Neural progenitor cell (in vitro differentiated cells): Measurements from ENCODE around the gene CCDC169. TPM values are rescaled to one million over a fixed set of nuclear protein-coding genes. Genes with fewer than 3 reads are reported as not detected.

Experiments used
- DNase-seq: peaks from one replicate; pipeline ENCODE4 v3.0.0-alpha.2; 2016; ENCODE audit warnings: low spot score
- H2AFZ ChIP-seq: fragments of 200-600 bp; sonication (generic); replicated peaks from 2 replicates; pipeline ENCODE4 v1.6.1; 2016; ENCODE audit warnings: antibody characterized with exemption
- H3F3A ChIP-seq: fragments of 200-600 bp; sonication (generic); 2 replicates; pipeline ENCODE4 v1.6.1; 2016; ENCODE audit warnings: antibody characterized with exemption, low read depth
- H3K27ac ChIP-seq: fragments of 200-600 bp; sonication (generic); 2 replicates; pipeline ENCODE4 v1.5.1; 2016; ENCODE audit warnings: mild to moderate bottlenecking
- H3K27me3 ChIP-seq: fragments of 200-600 bp; sonication (generic); 2 replicates; pipeline ENCODE4 v1.6.1; 2016; ENCODE audit warnings: mild to moderate bottlenecking, moderate library complexity
- H3K36me3 ChIP-seq: fragments of 200-600 bp; sonication (generic); 2 replicates; pipeline ENCODE4 v1.5.1; 2016
- H3K4me1 ChIP-seq: fragments of 200-600 bp; sonication (generic); 2 replicates; pipeline ENCODE4 v1.6.1; 2016; ENCODE audit warnings: mixed run types
- H3K4me2 ChIP-seq: fragments of 200-600 bp; sonication (generic); 2 replicates; pipeline ENCODE4 v1.6.1; 2016
- H3K4me3 ChIP-seq: fragments of 200-600 bp; sonication (generic); 2 replicates; pipeline ENCODE4 v1.5.1; 2016
- H3K79me2 ChIP-seq: fragments of 200-600 bp; sonication (generic); 2 replicates; pipeline ENCODE4 v1.6.1; 2016; ENCODE audit warnings: low read depth
- H3K9ac ChIP-seq: fragments of 200-600 bp; sonication (generic); 2 replicates; pipeline ENCODE4 v1.6.1; 2016
- H3K9me3 ChIP-seq: fragments of 200-600 bp; sonication (generic); 2 replicates; pipeline ENCODE4 v1.5.1; 2016; ENCODE audit warnings: low read depth
- H4K20me1 ChIP-seq: fragments of 200-600 bp; sonication (generic); 2 replicates; pipeline ENCODE4 v1.6.1; 2016; ENCODE audit warnings: low read depth
- H3K27ac Mint-ChIP-seq: 3 replicates; pipeline ENCODE4 v1.8.0; 2021; ENCODE audit warnings: mixed read lengths
- H3K27me3 Mint-ChIP-seq: 2 replicates; pipeline ENCODE4 v1.8.0; 2022; ENCODE audit warnings: low read depth, mild to moderate bottlenecking, inconsistent platforms, moderate library complexity, mixed read lengths; ENCODE audit not compliant: insufficient read depth
- H3K36me3 Mint-ChIP-seq: 3 replicates; pipeline ENCODE4 v1.8.0; 2021; ENCODE audit warnings: mixed read lengths
- H3K4me1 Mint-ChIP-seq: 3 replicates; pipeline ENCODE4 v1.8.0; 2021; ENCODE audit warnings: mixed read lengths
- H3K4me3 Mint-ChIP-seq: 3 replicates; pipeline ENCODE4 v1.8.0; 2021; ENCODE audit warnings: mild to moderate bottlenecking, moderate library complexity, mixed read lengths
- H3K9me3 Mint-ChIP-seq: 3 replicates; pipeline ENCODE4 v1.8.0; 2020; ENCODE audit warnings: mixed read lengths
- EZH2 ChIP-seq: fragments of 200-600 bp; sonication (generic); IDR thresholded peaks from 2 replicates; pipeline ENCODE4 v1.6.1; 2017; ENCODE audit warnings: antibody characterized with exemption, mild to moderate bottlenecking, moderate library complexity
- EZH2phosphoT487 ChIP-seq: fragments of 200-600 bp; sonication (generic); IDR thresholded peaks from 2 replicates; pipeline ENCODE4 v1.6.1; 2017; ENCODE audit warnings: antibody characterized with exemption
- total RNA-seq: library from RNA; depleted of rRNA; stranded (reverse); fragments of >200 nt; gene quantifications from 2 replicates; pipeline ENCODE4 v1.2.3, GENCODE V29; 2015; ENCODE audit warnings: low replicate concordance
- TF ChIP-seq, protein P1 (sequence below): fragments of 200-600 bp; sonication (generic); IDR thresholded peaks from 2 replicates; pipeline ENCODE4 v1.5.1; 2017; ENCODE audit warnings: antibody characterized with exemption, mild to moderate bottlenecking

CCDC169 gene
- total RNA-seq, 1 donor from 2014 or later, result 6.3 TPM

DNA sequence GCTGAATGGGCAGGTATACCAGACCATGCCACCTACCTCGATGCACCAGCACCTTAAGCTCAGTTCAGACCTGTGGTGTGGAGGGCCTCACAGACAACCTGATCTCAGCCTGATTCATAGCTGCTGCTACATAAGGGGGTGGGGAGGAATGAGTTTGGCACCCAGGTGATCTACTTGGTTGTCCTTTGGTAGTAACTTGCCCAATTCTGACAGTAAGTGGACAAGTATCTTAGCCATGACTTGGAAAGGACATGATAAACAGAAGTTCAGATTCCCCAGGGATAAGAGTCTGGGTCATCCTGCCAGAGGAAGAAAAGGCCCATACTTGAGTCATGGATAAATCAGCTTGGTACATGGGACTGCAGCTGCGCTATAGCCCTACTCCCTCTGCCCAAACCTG, 54.9 kb downstream of the CCDC169 start:
- no peak overlapping the region for H3K4me3 Mint-ChIP-seq
- no peaks in the 10 kb centered on the region for H3K4me1 Mint-ChIP-seq
- no peak overlapping the region for H3K27ac Mint-ChIP-seq
- Histone ChIP-seq H3K4me2 (no peak overlapping the region), H3K27me3 (no peaks in the 10 kb centered on the region), H3K36me3 (no peaks in the 10 kb centered on the region), H3K79me2 (no peaks in the 10 kb centered on the region), H3K9me3 (no peaks in the 10 kb centered on the region), H4K20me1 (no peaks in the 10 kb centered on the region), H3K4me3 (no peak overlapping the region), H3K27ac (no peak overlapping the region), H3K4me1 (no peaks in the 10 kb centered on the region), H3K9ac (no peak overlapping the region), H3F3A (no peaks in the 10 kb centered on the region), H2AFZ (no peak overlapping the region)
- H3K9me3 Mint-ChIP-seq, result peaks cover 8% of the 10 kb centered on the region
- TF ChIP-seq, protein P1, sequence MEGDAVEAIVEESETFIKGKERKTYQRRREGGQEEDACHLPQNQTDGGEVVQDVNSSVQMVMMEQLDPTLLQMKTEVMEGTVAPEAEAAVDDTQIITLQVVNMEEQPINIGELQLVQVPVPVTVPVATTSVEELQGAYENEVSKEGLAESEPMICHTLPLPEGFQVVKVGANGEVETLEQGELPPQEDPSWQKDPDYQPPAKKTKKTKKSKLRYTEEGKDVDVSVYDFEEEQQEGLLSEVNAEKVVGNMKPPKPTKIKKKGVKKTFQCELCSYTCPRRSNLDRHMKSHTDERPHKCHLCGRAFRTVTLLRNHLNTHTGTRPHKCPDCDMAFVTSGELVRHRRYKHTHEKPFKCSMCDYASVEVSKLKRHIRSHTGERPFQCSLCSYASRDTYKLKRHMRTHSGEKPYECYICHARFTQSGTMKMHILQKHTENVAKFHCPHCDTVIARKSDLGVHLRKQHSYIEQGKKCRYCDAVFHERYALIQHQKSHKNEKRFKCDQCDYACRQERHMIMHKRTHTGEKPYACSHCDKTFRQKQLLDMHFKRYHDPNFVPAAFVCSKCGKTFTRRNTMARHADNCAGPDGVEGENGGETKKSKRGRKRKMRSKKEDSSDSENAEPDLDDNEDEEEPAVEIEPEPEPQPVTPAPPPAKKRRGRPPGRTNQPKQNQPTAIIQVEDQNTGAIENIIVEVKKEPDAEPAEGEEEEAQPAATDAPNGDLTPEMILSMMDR, result no peak
- TF ChIP-seq EZH2 (no peak), EZH2phosphoT487 (no peak)
- no peaks in the 10 kb centered on the region for H3K36me3 Mint-ChIP-seq
- no peaks in the 10 kb centered on the region for H3K27me3 Mint-ChIP-seq
- no peak for DNase-seq

GRCh38 chr13:36231236-36231635, 66.4 kb downstream of the CCDC169 start:
- Histone ChIP-seq H4K20me1 (no peaks in the 10 kb centered on the region), H3K4me1 (no peaks in the 10 kb centered on the region), H3K27me3 (no peaks in the 10 kb centered on the region), H3K9ac (no peak overlapping the region), H3K27ac (no peak overlapping the region), H3K79me2 (no peaks in the 10 kb centered on the region), H3K36me3 (peaks cover 5% of the 10 kb centered on the region), H3K4me3 (no peak overlapping the region), H2AFZ (no peak overlapping the region), H3F3A (no peaks in the 10 kb centered on the region), H3K4me2 (no peak overlapping the region), H3K9me3 (no peaks in the 10 kb centered on the region)
- Mint-ChIP-seq H3K27me3 (no peaks in the 10 kb centered on the region), H3K4me1 (no peaks in the 10 kb centered on the region), H3K4me3 (no peak overlapping the region), H3K9me3 (peaks cover 6% of the 10 kb centered on the region), H3K27ac (no peak overlapping the region), H3K36me3 (no peaks in the 10 kb centered on the region)
- TF ChIP-seq EZH2phosphoT487, result no peak
- TF ChIP-seq EZH2, result no peak
- TF ChIP-seq, protein P1, result no peak
- DNase-seq, result no peak

- Mint-ChIP-seq H3K9me3 (peaks cover 14% of the 10 kb centered on the region), H3K36me3 (no peaks in the 10 kb centered on the region), H3K27ac (no peak overlapping the region), H3K27me3 (peaks cover 4% of the 10 kb centered on the region), H3K4me3 (no peak overlapping the region), H3K4me1 (no peaks in the 10 kb centered on the region)
- H3K4me3 ChIP-seq, result no peak overlapping the region
- no peaks in the 10 kb centered on the region for H3K36me3 ChIP-seq
- no peaks in the 10 kb centered on the region for H3K4me1 ChIP-seq
- H3K9me3 ChIP-seq, result peaks cover 11% of the 10 kb centered on the region
- no peak overlapping the region for H2AFZ ChIP-seq
- no peaks in the 10 kb centered on the region for H4K20me1 ChIP-seq
- H3K4me2 ChIP-seq, result no peak overlapping the region
- no peaks in the 10 kb centered on the region for H3K79me2 ChIP-seq
- H3K9ac ChIP-seq, result no peak overlapping the region
- no peak overlapping the region for H3K27ac ChIP-seq
- no peaks in the 10 kb centered on the region for H3K27me3 ChIP-seq
- H3F3A ChIP-seq, result no peaks in the 10 kb centered on the region
- TF ChIP-seq, protein P1, result no peak
- no peak for TF ChIP-seq EZH2phosphoT487
- TF ChIP-seq EZH2, result no peak
- DNase-seq, result no peak
Measured at GRCh38 chr13:36224730-36225129, 72.9 kb downstream of the CCDC169 start.
